Measurements from ENCODE around the gene MTRR.
A peak's percentile ranks its signal among the peaks of the same experiment; 100 is the strongest.

MTRR gene

DNA sequence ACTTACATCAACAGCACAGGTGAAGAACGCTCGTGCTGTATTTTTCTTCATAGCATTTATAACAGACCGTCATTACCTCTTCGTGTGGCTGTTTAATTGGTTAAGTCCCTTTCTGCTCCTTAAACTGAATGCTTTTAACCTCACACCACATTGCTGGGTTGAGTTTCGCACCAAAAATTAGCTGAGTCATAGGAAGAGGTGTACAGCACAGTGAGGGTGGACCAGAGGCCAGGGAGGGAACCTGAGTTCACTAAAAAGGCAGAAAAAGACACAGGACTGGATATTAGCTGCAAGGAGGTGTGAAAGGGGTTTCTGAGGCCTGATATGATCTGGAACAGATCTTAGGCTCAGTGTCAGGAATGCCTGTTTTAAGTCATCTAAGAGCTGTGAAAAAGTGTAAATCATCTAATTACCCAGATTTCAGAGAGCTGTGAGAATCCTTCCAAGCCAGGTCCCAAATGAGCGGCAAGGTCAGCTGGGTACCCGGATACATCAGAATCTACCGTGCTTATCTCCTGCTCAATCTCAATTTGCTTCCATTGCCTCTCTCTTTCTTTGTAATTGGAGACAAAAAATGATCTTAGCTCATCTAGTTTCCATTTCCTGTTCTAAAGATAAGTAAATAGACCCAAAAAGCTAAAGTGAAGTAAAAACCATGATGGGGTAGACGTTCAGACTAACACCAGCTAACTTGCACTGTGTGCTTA lies 10.9 kb upstream of the MTRR start:
- DNase-seq, result no peak

GRCh38 chr5:7866196-7866595 lies 2.8 kb upstream of the MTRR start:
- no peak for DNase-seq

DNA sequence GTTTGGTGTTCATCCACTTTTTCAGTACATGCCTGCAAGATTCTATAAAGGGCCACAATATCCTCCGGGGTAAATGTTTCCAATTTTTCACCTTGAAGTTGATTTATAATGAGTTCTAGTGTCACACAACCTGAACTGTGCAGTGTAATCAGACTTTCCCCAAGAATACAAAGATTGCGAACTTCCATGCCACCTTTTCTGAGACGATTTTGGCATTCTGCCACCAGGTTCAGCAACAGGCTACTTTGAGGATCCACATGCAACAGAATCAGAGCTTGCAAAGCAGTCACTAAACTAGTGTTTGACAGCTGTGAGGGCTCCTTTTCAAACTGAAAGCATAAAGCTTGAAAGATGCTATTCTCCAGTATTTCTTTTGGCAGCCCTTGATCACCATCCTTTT lies 1.7 kb upstream of the MTRR start:
- DNase-seq, result no peak

GRCh38 chr5:7868427-7868772 lies 548 bp upstream of the MTRR start:
- DNase-seq, result no peak

GRCh38 chr5:7869474-7870136 lies 657 bp downstream of the MTRR start:
- DNase-seq, result peak in 1 of 4 experiments; percentile 17

DNA sequence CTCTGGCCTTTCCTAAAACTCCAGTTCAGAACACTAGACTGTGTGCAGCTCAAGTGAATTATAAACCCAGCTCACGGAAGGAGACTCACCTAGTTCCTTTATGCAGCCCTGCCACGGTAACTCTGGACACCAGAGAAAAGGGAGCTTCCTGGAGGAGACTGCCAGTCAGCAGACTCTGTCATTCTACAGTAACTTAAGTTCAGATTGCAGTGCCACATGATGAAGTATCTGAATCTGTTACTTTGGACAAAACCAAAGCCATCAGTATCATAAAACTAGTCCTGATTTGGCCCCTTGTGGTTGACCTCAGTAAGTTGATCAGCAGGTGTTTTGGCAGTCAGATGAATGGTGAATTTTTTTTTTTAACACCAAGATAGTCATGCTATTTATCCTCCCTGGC lies 2.7 kb downstream of the MTRR start:
- DNase-seq, result no peak

DNA sequence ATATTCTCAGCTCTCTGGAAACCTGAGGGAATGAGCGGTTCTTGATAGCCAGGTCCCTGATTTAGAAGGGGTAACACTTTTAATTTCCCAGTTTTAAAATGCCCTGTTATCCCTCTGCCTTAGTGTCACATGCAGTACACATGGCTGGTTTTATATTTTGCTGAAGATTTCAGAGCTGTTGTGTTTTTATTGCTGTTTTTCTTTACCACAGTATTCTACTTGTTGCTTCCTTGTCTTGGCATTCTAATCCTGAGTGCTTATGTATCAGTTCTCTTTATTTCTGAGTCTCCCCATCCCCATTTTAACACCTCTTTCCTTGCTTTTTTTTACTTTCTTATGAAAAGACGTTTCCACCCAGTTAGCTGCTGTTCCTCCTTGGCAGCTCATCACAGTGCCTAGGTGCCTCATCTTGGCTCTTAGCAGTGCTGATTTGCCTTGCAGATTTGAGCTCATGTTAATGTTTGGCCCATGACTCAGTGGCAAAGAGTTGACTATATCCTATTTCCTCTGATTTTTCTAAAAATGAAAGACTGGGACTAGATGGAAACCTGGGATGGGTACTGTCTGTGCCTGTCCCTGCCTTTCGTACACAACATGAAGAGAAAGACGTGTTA lies 3.7 kb downstream of the MTRR start:
- DNase-seq, result no peak

DNA sequence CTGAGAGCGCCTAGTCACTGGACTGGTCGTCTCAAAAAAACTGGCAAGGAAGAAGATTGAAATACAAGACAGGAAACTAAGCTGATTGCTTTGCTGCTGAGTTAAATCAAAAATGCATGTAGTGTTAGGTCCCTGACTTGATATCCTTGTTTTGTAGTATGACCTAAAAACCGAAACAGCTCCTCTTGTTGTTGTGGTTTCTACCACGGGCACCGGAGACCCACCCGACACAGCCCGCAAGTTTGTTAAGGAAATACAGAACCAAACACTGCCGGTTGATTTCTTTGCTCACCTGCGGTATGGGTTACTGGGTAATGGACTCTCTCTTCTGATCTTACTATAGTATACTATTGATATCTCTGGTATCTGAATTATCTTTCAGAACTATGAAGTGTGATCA lies 4.3 kb downstream of the MTRR start:
- DNase-seq, result no peak

DNA sequence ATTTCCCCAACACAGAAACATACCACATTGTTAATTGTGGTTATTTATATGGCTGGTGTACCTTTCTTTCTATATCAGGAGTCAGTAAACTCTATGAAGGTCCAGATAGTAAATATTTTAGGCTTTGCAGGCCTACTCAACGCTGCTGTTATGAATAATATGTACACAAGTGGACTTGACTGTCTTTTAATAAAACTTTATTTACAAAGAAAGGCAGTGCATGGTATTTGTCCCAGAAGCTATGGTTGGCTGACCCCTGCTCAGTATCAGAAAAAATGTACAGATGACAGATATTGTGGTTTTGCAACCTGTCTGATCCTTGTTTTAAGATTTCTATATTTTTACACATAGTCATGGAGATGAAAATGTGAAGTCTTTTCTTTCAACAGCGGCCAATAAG lies 5.7 kb downstream of the MTRR start:
- no peak for DNase-seq

GRCh38 chr5:7875151-7875550 lies 6.2 kb downstream of the MTRR start:
- DNase-seq, result no peak

DNA sequence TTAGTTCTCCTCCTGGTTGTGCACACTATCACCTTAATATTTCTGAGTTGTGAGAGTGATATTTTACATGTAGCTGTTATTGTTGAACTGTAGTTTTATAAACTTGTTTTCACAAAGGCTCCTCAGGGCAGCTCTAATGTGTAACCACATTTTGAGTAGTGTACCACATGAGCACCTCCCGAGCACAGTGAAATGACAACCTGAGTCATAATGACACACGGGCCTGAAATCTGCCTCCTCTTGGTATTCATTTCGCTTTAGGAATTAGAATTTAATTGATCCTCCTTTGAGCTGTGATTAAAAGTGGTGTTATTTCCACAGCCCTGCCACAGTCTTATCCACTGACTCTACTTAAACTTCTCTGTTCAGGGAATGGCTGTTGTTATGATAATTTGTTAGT lies 7.9 kb downstream of the MTRR start:
- no peak for DNase-seq

GRCh38 chr5:7877851-7878250 lies 8.9 kb downstream of the MTRR start:
- DNase-seq, result no peak

GRCh38 chr5:7878381-7878873 lies 9.5 kb downstream of the MTRR start:
- DNase-seq, result no peak

- DNase-seq, result no peak
Measured at GRCh38 chr5:7881091-7881490, 12.1 kb downstream of the MTRR start.

- DNase-seq, result no peak
Measured at GRCh38 chr5:7881816-7882215, 12.9 kb downstream of the MTRR start.

DNA sequence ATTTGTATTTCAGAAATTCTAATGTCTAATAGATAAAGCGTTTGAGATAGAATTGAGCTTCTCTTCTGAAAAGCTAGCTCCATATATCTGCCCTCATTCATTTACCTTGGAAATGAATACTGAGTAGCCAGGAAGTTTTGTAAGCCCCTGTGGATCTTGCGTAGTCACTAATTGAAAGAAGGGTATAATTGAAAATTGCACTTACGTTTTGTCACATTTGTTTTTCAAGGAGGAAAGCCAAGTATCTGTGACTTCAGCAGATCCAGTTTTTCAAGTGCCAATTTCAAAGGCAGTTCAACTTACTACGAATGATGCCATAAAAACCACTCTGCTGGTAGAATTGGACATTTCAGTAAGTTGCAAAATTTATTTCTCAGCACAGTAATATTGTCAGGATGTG lies 14.0 kb downstream of the MTRR start:
- no peak for DNase-seq

GRCh38 chr5:7884491-7885267 lies 15.7 kb downstream of the MTRR start:
- DNase-seq, result no peak

DNA sequence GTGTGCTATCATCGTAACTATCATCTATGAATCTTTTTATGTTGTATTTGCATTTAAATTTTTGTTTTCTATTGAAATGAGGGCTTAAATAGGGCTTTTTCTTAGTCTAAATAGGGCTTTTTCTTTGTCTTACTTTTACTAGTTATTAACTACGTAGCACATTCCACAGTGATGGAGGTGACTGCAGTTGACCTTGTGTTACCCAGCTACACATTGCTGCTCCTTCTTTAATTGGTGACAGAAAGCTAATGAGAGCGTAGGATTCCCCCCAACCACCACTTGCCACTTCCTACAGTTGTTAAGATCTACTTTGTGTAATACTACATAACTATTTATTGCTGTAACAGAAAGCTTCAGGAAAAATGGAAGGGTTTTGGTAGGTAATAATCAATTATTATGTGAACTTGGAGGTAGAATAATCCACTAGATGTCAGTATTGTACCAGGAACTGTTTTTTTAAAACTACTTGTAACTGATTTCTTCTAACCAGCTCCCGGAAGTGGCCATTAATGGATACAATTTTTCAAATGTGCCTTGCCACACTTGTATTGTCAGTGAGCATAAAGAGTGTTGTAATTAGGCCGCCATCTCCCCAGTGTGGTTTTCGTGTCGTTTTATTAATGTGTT lies 18.0 kb downstream of the MTRR start:
- DNase-seq, result no peak

GRCh38 chr5:7888901-7889300 lies 20.0 kb downstream of the MTRR start:
- DNase-seq, result no peak

- no peak for DNase-seq
Measured at GRCh38 chr5:7894439-7894838, 25.5 kb downstream of the MTRR start.

DNA sequence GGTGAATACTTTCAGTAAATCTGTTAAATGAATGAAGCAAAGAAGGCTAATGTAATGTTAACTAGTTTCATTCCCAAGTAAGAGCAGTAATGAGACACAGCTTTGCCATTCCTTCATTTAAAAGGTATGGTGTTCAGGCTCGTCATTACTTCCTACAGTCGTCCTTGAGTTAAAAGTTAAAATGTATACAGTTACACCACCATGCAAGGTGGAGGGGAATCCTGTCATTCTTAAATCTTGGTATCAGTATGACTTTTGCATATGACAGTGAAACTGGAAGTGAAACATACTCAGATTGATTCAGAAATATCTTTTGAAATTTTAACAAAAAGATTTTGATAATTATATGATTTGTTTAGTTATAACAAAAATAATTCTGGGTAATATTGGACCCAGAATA lies 25.9 kb downstream of the MTRR start:
- no peak for DNase-seq

DNA sequence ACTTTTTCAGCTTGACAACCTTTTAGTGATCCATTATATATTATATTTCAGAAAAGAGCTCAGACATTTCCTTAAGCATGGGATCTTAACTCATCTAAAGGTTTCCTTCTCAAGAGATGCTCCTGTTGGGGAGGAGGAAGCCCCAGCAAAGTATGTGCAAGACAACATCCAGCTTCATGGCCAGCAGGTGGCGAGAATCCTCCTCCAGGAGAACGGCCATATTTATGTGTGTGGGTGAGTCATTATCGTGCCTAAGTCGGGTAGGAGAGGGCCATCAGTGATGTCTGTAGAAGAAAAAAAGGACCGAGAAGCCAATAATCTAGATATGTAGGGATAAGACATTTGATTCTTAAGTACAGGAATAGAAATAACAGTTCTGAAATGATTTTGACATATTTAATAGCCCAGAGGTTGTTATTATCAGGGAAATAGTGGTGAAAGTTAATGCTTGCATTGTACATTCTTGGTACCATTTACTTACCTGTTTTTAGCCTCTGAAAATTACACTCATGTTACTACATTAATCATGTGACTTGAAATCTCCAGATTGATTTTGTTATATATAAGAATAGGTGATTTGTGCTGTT lies 28.2 kb downstream of the MTRR start:
- DNase-seq, result no peak

DNA sequence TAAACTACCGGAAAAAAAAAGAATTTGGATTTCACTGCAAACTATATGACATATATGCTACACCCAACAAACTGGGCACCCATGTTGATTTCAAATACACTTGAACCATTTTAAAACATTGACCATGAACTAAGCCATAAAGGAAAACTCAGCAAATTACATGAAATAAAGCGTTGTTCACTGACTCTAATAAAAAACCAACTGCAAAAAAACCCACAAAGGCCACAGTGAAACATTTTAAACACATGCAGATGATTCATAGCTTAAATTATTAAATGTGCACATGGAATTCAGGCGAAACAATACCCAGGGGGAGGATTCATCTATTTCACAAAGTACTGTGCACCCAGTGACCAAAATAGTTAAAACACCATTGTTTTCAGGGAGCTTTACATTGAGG lies 33.3 kb downstream of the MTRR start:
- DNase-seq, result no peak

All from activated naive CD4-positive, alpha-beta T cell (primary cell).